Activated effector memory CD4-positive, alpha-beta T cell treated with anti-CD3 and anti-CD28 coated beads, Interleukin-2, amount 50 U/mL, for 16 hours (primary cell): Measurements from ENCODE around the gene PPRC1.

Experiments used
- DNase-seq: peaks from one replicate; pipeline ENCODE4 v3.0.0-alpha.2; 2020

Gene PPRC1

DNA sequence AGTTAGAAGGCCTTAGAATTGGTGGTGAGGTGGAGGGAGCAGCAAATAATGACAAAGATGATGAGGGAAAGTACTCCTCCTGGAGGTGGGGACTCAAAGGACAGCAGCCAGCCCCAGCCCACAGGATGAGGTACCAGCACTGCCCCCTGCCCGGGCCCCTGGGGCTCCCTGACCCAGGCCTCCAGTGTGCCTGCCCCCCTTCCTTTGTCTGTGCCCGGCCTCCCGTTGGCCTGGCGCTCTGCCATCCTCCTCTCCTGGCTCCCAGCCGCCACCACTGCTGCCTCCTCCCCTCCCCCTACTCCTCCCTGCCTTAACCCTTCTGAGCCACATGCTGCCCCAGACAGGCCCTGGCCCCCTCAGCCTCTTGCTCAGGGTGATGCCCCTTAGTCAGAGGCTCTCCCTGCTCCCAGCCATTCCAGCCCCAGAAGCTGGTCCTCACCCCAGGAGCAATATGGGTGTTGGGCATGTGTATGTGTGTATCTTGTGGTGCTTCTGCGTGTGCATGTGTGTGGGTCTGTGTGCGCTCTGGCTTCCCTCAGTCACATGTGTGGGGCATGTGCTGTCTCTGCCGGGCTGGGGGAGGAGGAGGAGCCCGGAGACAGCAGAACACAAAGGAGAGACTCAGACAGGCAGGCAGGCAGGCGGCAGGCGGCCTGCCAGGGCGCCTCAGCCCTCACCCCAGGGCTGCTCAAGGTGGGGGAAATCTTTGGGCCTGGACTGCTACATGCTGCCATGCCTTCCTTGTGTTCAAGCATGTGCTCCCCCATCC, 15.3 kb upstream of the PPRC1 start:
- peak; percentile 85 for DNase-seq

GRCh38 chr10:102118867-102119266, 14.0 kb upstream of the PPRC1 start:
- peak; percentile 71 for DNase-seq

- DNase-seq = peak; percentile 76
Measured at GRCh38 chr10:102119417-102120141, 13.3 kb upstream of the PPRC1 start.

DNA sequence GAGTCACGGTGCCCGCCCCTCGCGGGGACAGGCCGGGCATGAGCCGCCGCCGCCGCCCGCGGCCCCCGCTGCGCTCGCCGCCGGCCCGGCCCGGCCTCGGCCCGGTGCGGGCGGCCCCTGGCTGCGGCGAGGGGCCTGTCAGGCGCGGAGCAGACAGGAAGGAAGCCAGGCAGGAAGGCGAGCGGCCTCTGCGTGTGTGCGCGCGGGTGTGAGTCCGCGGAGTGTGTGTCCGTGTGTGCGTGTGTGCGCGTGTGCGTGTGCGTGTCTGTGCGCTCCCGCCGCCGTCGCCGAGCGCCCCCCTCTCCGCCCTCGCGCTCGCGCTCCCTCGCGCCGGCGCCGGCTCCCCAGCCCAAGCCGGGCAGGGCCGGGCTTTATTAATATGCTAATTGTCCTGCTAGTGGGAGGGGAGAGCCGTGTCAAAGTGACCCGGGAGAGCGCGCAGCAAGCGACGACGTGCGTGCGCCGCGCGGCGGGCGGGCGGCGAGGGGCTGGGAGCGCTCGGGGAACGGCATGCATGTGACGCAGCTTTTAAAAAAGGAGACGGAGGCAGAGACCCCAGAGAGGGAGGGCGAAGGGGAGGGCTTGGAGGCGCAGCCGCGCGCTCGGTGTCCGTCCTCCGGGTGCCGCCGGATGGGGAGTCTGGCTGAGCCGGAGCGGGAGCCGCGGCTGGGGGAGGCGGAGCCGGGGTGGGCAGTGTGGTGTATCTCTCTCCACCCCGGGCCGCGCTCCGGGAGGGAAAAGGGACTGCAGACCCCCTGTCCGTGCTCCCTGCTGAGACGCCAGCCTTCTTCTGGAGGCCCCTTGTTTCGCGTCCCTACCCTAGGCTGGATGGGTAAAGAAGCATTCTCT, 12.5 kb upstream of the PPRC1 start, which contains the start of gene LDB1:
Gene LDB1, minus strand, starts transcription at position 227 of the 849 bp plus-strand sequence. CDS start 258 bp downstream, outside the sequence.
- DNase-seq = peak; percentile 88

DNA sequence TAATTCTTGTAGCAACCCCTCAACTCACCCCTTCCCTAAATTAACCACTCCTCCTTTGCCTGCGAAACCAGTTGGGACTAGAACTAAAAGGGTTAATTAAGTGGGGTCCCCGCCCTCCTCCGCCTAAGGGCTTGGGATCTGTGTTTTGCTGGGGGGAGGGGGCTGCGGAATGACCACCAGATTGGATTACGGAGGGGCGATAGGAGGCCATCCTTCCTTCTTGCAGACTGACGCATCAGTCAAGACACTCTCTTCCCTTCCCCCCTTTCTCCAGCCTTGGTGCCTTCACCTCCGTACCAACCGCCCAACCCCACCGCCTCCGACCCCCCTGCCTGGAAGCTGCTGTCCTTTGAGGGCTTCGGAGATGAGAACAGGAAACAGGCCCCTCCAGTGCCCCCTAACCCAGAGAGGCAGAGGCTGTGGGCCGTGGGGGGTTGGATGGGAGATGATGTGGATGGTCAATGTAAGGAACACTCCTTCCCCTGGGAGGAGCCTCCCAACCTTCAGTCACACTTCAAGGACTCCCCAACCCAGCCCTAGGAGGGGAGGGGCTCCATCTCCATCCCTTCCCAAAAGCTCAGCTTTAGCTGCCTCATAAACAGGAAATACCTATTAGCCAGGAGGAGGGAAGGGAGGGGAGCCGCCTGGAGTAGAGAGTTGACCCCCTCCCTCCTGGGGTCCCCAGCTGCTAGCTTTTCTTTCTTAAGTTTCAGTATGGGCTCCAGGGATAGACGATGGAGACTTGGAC, 11.7 kb upstream of the PPRC1 start:
- DNase-seq = no peak

GRCh38 chr10:102121739-102122372, 11.0 kb upstream of the PPRC1 start:
- DNase-seq = no peak

GRCh38 chr10:102122450-102122849, 10.4 kb upstream of the PPRC1 start:
- DNase-seq = no peak

- DNase-seq = no peak
Measured at GRCh38 chr10:102123223-102123622, 9.6 kb upstream of the PPRC1 start.

DNA sequence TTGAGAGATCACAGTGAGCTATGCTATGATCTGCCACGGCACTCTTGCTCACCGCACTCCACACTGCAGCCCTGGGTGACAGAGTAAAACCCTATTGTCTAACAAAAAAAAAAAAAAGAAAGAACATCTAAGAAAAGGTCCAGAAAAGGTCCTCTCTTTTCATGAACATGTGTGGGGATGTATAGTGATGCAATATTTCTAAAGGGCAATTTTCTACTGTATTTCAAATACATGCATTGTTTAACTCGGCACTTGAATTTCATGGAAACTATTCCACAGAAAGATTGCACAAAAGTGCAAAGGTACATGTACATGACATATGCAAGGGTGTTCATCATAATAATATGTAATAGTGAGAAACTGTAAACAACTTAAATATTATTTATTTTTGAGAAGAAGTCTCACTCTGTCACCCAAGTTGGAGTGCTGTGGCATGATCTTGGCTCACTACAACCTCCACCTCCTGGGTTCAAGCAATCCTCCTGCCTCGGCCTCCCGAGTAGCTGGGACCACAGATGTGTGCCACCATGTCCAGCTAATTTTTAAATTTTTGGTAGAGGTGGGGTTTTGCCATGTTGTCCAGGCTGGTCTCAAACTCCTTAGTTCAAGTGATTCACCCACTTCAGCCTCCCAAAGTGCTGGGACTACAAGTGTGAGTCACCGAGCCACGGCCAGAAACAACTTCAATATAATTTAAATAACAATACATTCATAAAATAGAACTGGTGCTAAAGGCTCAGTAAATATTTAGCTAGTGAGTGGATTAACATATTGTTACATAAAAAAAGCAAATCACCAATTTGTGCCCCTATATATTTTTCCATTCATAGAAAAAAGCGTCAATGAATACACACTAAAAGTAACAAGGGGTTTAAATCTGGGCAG, 1.3 kb upstream of the PPRC1 start:
- no peak for DNase-seq

GRCh38 chr10:102132193-102132562, 662 bp upstream of the PPRC1 start:
- DNase-seq = no peak

DNA sequence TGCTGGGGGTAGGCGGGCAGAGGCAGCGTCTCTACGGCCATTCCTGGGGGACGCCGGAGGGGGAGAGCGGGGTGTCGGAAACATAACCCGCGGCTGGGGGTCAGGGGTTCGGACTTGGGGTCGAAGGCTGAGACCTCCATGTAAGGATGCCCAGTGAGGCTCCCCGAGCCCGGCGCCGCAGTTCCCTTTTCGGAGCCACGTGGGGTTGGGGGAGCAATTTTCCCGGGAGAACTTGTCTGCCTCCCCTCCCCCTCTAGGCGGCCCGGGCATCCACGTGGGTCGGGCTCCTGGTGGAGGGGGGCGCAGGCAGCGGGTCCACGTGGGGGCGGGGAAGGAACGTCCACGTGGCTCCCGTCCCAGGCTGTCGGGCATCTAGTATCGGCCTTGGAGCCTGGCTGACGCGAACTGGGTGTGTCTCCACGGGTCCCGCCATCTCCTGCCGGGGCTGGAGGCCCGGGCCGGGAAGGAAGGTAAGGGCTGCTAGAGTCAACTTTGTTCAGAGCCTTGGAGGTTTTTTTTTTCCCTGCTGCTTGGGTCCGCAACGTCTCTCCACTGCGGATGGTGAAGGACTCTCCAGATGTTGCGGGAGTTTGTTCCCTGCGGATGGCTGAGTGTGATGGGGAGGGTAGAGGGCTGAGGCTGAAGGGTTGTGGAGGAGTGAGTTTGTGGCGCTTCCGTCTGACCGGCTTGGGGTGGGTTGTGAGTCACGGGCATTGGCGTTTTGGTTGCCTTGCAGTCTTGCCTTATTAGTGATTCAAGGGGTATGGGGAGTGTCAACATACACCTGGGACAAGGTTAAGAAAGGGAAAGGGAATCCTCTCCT, 744 bp downstream of the PPRC1 start:
- DNase-seq = peak; percentile 85

DNA sequence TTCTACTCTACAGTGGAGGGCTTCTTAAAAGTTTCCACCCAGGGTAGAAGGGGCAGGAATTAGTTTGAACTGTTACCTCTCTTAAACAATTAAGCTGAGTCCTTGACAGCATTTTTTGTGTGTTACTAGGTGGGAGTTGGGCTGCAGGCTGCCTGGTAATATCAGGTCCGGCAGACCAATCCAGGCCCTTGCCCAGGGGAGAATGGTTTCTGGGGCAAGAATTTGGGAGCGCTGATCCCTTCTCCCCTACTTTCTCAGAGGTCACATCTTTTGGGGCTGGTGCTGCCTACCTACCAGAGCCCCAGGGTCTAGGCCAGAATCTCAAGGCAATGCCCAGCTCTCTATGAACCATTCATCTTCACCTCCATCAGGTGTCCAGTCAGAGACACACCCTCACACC, 1.6 kb downstream of the PPRC1 start:
- no peak for DNase-seq

- no peak for DNase-seq
Measured at GRCh38 chr10:102135956-102136526, 3.2 kb downstream of the PPRC1 start.

DNA sequence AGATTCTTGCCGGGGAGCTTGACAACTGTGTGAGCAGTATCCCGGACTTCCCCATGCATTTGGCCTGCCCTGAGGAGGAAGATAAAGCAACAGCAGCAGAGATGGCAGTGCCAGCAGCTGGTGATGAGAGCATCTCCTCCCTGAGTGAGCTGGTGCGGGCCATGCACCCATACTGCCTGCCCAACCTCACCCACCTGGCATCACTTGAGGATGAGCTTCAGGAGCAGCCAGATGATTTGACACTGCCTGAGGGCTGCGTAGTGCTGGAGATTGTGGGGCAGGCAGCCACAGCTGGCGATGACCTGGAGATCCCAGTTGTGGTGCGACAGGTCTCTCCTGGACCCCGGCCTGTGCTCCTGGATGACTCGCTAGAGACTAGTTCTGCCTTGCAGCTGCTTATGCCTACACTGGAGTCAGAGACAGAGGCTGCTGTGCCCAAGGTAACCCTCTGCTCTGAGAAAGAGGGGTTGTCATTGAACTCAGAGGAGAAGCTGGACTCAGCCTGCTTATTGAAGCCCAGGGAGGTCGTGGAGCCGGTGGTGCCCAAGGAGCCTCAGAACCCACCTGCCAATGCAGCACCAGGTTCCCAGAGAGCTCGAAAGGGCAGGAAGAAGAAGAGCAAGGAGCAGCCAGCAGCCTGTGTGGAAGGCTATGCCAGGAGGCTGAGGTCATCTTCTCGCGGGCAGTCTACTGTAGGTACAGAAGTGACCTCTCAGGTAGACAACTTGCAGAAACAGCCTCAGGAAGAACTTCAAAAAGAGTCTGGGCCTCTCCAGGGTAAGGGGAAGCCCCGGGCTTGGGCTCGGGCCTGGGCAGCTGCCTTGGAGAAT, 6.7 kb downstream of the PPRC1 start:
- DNase-seq = no peak

- no peak for DNase-seq
Measured at GRCh38 chr10:102140218-102140617, 7.4 kb downstream of the PPRC1 start.

DNA sequence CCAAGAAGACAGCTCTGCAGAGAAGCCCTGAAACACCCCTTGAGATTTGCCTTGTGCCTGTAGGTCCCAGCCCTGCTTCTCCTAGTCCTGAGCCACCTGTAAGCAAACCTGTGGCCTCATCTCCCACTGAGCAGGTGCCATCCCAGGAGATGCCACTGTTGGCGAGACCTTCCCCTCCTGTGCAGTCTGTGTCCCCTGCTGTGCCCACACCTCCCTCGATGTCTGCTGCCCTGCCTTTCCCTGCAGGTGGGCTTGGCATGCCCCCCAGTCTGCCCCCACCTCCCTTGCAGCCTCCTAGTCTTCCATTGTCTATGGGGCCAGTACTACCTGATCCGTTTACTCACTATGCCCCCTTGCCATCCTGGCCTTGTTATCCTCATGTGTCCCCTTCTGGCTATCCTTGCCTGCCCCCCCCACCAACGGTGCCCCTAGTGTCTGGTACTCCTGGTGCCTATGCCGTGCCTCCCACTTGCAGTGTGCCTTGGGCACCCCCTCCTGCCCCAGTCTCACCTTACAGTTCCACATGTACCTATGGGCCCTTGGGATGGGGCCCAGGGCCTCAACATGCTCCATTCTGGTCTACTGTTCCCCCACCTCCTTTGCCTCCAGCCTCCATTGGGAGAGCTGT, 8.2 kb downstream of the PPRC1 start:
- DNase-seq = no peak

DNA sequence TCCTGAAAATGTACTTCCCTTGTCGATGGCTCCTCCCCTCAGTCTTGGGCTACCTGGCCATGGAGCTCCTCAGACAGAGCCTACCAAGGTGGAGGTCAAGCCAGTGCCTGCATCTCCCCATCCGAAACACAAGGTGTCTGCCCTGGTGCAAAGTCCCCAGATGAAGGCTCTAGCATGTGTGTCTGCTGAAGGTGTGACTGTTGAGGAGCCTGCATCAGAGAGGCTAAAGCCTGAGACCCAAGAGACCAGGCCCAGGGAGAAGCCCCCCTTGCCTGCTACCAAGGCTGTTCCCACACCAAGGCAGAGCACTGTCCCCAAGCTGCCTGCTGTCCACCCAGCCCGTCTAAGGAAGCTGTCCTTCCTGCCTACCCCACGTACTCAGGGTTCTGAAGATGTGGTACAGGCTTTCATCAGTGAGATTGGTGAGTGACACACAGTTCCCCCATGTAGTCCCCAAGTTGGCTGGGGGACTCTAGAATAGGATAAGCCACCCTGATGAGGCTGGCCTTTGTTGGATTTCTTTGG, 8.8 kb downstream of the PPRC1 start:
- no peak for DNase-seq

- no peak for DNase-seq
Measured at GRCh38 chr10:102146971-102147428, 14.2 kb downstream of the PPRC1 start.
